ENCODE results near the gene TSC2. TPM values are rescaled to one million over a fixed set of nuclear protein-coding genes. Genes with fewer than 3 reads are reported as not detected.
A peak's percentile ranks its signal among the peaks of the same experiment; 100 is the strongest.
"Not testable (repeated sequence)": the region's sequence is repeated elsewhere in the genome, so short reads cannot be mapped to it uniquely, and the experiment has no call there.

The TSC2 gene
- total and polyA plus RNA-seq, 2 of the 13 experiments (the other 11 are each of a cell fraction or from before 2014, with no cell fraction given) = 19.6 to 40.4 TPM

DNA sequence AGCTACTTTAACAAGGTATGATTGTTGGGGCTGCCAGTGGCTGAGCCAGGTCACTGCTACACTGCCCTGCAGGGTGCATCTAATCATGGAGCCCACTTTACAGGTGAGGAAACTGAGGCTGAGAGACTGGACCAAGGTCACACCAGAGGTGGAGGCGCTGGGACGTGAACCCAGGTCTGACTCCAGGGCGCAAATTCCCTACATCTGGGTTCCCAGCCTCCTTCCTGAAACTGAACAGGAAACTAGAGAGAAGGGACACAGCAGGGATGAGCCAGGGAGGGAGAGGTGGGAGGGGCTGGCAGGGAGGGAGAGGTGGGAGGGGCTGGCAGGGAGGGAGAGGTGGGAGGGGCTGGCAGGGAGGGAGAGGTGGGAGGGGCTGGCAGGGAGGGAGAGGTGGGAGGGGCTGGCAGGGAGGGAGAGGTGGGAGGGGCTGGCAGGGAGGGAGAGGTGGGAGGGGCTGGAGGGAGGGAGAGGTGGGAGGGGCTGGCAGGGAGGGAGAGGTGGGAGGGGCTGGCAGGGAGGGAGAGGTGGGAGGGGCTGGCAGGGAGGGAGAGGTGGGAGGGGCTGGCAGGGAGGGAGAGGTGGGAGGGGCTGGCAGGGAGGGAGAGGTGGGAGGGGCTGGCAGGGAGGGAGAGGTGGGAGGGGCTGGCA lies 80.0 kb downstream of the TSC2 start:
- H3K79me2 ChIP-seq (ENCODE audit: insufficient read depth, low read length); H4K20me1 ChIP-seq (ENCODE audit: insufficient read depth, low read length); in situ Hi-C loops (cut with HindIII; ENCODE audit: extremely low pct_ligation_motif_present, low pct_unique_long_range_greater_than_20kb); DNase-seq (ENCODE audit: low spot score); FAIRE-seq; POLR2A ChIA-PET; H3K36me3 ChIP-seq (replicated peaks in 1 of 2; ENCODE audit: control insufficient read depth in 1 of 2, insufficient read depth in 2 of 2, low read length in 2 of 2); BruUV-seq (replicated peaks); CTCF ChIA-PET (ENCODE audit: low intra/inter-chr PET ratio, low total read pairs); H3K4me3 ChIP-seq (replicated peaks in 1 of 3; ENCODE audit: insufficient read depth in 1 of 3, low read depth in 2 of 3, low read length in 3 of 3); H3K9me3 ChIP-seq (ENCODE audit: low read length); H2AFZ ChIP-seq (ENCODE audit: low read length); H3K27me3 ChIP-seq (ENCODE audit: control insufficient read depth in 1 of 2, insufficient read depth in 2 of 2, low read length in 2 of 2); H3K9ac ChIP-seq (ENCODE audit: insufficient read depth, low read depth, low read length); intact Hi-C loops (cut with micrococcal nuclease; ENCODE audit: unreplicated experiment); H3K4me2 ChIP-seq (ENCODE audit: low read depth, low read length); H3K27ac ChIP-seq (ENCODE audit: extremely low read length, insufficient read depth, low read length); TF ChIP-seq MAZ (CRISPR knock-in tag; IDR thresholded peaks at IDR 0.05; ENCODE audit: low read depth): not testable (repeated sequence)
- ATAC-seq = peak; percentile 15; the same call in 2 of the 3 replicates
- TF ChIP-seq ZNF629 (CRISPR knock-in tag; conservative IDR thresholded peaks at IDR 0.05) (peak; percentile 71), ZNF264 (CRISPR knock-in tag; IDR thresholded peaks at IDR 0.05) (peak; percentile 41; the same call in 1 of the 2 replicates), ZSCAN25 (CRISPR knock-in tag; IDR thresholded peaks at IDR 0.05) (0 out of 2 replicates have a peak, but pooled peaks have one; percentile 53), MAZ (IDR thresholded peaks at IDR 0.05; ENCODE audit: borderline replicate concordance, low read depth, low read length) (peak; percentile 34; the same call in 1 of the 2 replicates)
- 82% methylated on average over 3 of the region's 3 CpGs for WGBS (ENCODE audit: low lambda C conversion rate)
- H3K4me1 ChIP-seq (ENCODE audit: insufficient read depth, low read length) = peaks cover 13% of the 10 kb centered on the region; the same call in 1 of the 2 replicates

- ATAC-seq; H3K4me3 ChIP-seq (replicated peaks in 1 of 3; ENCODE audit: insufficient read depth in 1 of 3, low read depth in 2 of 3, low read length in 3 of 3); H3K9ac ChIP-seq (ENCODE audit: insufficient read depth, low read depth, low read length); H3K4me2 ChIP-seq (ENCODE audit: low read depth, low read length); H4K20me1 ChIP-seq (ENCODE audit: insufficient read depth, low read length); H3K27me3 ChIP-seq (ENCODE audit: control insufficient read depth in 1 of 2, insufficient read depth in 2 of 2, low read length in 2 of 2); H3K36me3 ChIP-seq (replicated peaks in 1 of 2; ENCODE audit: control insufficient read depth in 1 of 2, insufficient read depth in 2 of 2, low read length in 2 of 2); in situ Hi-C loops (cut with HindIII; ENCODE audit: extremely low pct_ligation_motif_present, low pct_unique_long_range_greater_than_20kb); BruUV-seq (replicated peaks); FAIRE-seq; DNase-seq (ENCODE audit: low spot score); intact Hi-C loops (cut with micrococcal nuclease; ENCODE audit: unreplicated experiment); H3K79me2 ChIP-seq (ENCODE audit: insufficient read depth, low read length); H3K9me3 ChIP-seq (ENCODE audit: low read length); CTCF ChIA-PET (ENCODE audit: low intra/inter-chr PET ratio, low total read pairs); H2AFZ ChIP-seq (ENCODE audit: low read length): not testable (repeated sequence)
- peaks cover 13% of the 10 kb centered on the region; the same call in 1 of the 2 replicates for H3K4me1 ChIP-seq (ENCODE audit: insufficient read depth, low read length)
- H3K27ac ChIP-seq (ENCODE audit: extremely low read length, insufficient read depth, low read length) = peak overlapping the region; percentile 86
- POLR2A ChIA-PET = interaction anchor here (1.2 to 1.3 kb wide), 2 partner anchors 22 to 165 kb away, joined by 3 to 4 read pairs; partner anchors contain the start of gene RPS2
- 84% methylated on average over 9 of the region's 11 CpGs for WGBS (ENCODE audit: low lambda C conversion rate)
Observed at GRCh38 chr16:2129251-2129650, 81.5 kb downstream of the TSC2 start.

DNA sequence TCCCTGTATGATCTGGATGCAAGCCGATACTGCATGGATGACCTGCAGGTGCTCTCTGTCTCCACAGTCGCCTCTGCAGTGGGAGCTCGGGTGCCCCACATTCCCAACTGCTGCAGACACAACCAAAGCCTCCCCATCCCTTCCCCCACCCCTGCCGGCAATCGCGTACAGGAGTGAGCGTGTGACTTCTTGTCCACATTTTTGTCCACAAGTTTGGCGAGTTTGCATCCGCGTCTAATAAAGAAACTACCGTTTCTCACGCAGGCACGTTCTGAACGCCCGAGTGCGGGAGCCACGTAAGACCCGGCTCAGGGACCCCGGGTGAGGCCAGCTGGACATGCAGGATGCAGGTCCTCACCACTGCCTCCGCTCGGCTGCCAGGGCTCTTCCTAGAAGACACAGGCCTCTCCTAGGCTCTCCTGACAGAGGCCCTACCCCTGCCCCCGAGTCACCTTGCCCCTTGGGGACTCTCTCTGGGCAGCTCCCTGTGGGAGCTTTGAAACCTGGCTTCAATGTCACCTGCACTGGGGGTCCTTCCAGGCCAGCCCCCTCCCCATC lies 82.2 kb downstream of the TSC2 start:
- DNase-seq (ENCODE audit: low spot score); H3K9me3 ChIP-seq (ENCODE audit: low read length); H3K36me3 ChIP-seq (replicated peaks in 1 of 2; ENCODE audit: control insufficient read depth in 1 of 2, insufficient read depth in 2 of 2, low read length in 2 of 2); H3K27me3 ChIP-seq (ENCODE audit: control insufficient read depth in 1 of 2, insufficient read depth in 2 of 2, low read length in 2 of 2); POLR2A ChIA-PET; FAIRE-seq; BruUV-seq (replicated peaks); H3K27ac ChIP-seq (ENCODE audit: extremely low read length, insufficient read depth, low read length); H4K20me1 ChIP-seq (ENCODE audit: insufficient read depth, low read length); H3K4me3 ChIP-seq (replicated peaks in 1 of 3; ENCODE audit: insufficient read depth in 1 of 3, low read depth in 2 of 3, low read length in 3 of 3); H2AFZ ChIP-seq (ENCODE audit: low read length); H3K4me2 ChIP-seq (ENCODE audit: low read depth, low read length); in situ Hi-C loops (cut with HindIII; ENCODE audit: extremely low pct_ligation_motif_present, low pct_unique_long_range_greater_than_20kb); CTCF ChIA-PET (ENCODE audit: low intra/inter-chr PET ratio, low total read pairs); intact Hi-C loops (cut with micrococcal nuclease; ENCODE audit: unreplicated experiment); H3K79me2 ChIP-seq (ENCODE audit: insufficient read depth, low read length); H3K9ac ChIP-seq (ENCODE audit: insufficient read depth, low read depth, low read length); ATAC-seq: not testable (repeated sequence)
- whole genome bisulfite sequencing (ENCODE audit: low lambda C conversion rate) = 95% methylated on average over 15 of the region's 22 CpGs
- H3K4me1 ChIP-seq (ENCODE audit: insufficient read depth, low read length) = peaks cover 13% of the 10 kb centered on the region; the same call in 1 of the 2 replicates
